GM12878 (cell line): Measurements from ENCODE around the gene RAD51B. TPM values are rescaled to one million over a fixed set of nuclear protein-coding genes. Genes with fewer than 3 reads are reported as not detected.

ENCODE experiments used
- ATAC-seq: fragments of 200-7000 bp; cut with Tn5 transposase; 3 replicates; pipeline ENCODE4 v1.9.1; 2020; ENCODE audit warnings: mild to moderate bottlenecking, moderate library complexity
- BruUV-seq: library from RNA; stranded (reverse); fragments of 400-500 nt; replicated peaks from 2 replicates; lab custom pipeline; 2021; lab: Mats Ljungman, UMichigan
- CTCF ChIA-PET: fragments of 300-600 bp; sonication (Branson Sonifier 250); formaldehyde crosslinking; extraction: SDS; loops from one replicate; lab custom pipeline; 2021; ENCODE audit warnings: inconsistent platforms; lab: Yijun Ruan, JAX
- POLR2A ChIA-PET: fragments of 350-600 bp; formaldehyde crosslinking; extraction: SDS; loops from one replicate; lab custom pipeline; 2021; ENCODE audit warnings: inconsistent platforms; lab: Charles Lee
- RAD21 ChIA-PET: fragments of 300-600 bp; sonication (Branson Sonifier 250); formaldehyde crosslinking; loops from one replicate; lab custom pipeline; 2023; ENCODE audit warnings: antibody characterized with exemption; ENCODE audit not compliant: unreplicated experiment; lab: Charles Lee
- SMC1A ChIA-PET: fragments of 300-600 bp; sonication (Branson Sonifier 250); formaldehyde crosslinking; loops from one replicate; lab custom pipeline; 2023; ENCODE audit not compliant: unreplicated experiment, uncharacterized antibody; lab: Charles Lee
- DNase-seq: peaks from one replicate; pipeline ENCODE4 v3.0.0-alpha.2; 2011; ENCODE audit warnings: low read depth, low spot score
- FAIRE-seq: peaks from 3 replicates; lab custom pipeline; 2011; peaks lifted over from hg19 to GRCh38; lab: Jason Lieb, UNC
- H2AFZ ChIP-seq: 2 replicates; pipeline ENCODE4 v1.6.0; 2011; ENCODE audit warnings: low read depth, low read length, control low read depth; ENCODE audit not compliant: control insufficient read depth
- H3K27ac ChIP-seq: 2 replicates; pipeline ENCODE4 v1.5.1; 2011; ENCODE audit warnings: control low read depth; ENCODE audit not compliant: control insufficient read depth, insufficient read depth
- H3K27me3 ChIP-seq, 2 experiments: replicated peaks in 1 of 2; 2 replicates each; pipeline versions ENCODE4 v1.6.0 to v1.6.1; 2011; ENCODE audit warnings: low read length in 1 of 2; ENCODE audit not compliant: control insufficient read depth in 2 of 2, insufficient read depth in 2 of 2
- H3K36me3 ChIP-seq, 2 experiments: 2 replicates each; pipeline ENCODE4 v1.5.1; 2011; ENCODE audit warnings: low read length in 1 of 2; ENCODE audit not compliant: control insufficient read depth in 2 of 2, insufficient read depth in 2 of 2
- H3K4me1 ChIP-seq: 2 replicates; pipeline ENCODE4 v1.6.1; 2011; ENCODE audit warnings: mild to moderate bottlenecking, low read length, moderate library complexity, mixed read lengths; ENCODE audit not compliant: control insufficient read depth, insufficient read depth
- H3K4me2 ChIP-seq: 2 replicates; pipeline ENCODE4 v1.6.0; 2011; ENCODE audit warnings: control low read depth; ENCODE audit not compliant: control insufficient read depth, insufficient read depth
- H3K4me3 ChIP-seq: fragments of 200-600 bp; sonication (generic); 2 replicates; pipeline ENCODE4 v1.5.1; 2016
- H3K79me2 ChIP-seq: 2 replicates; pipeline ENCODE4 v1.6.0; 2011; ENCODE audit warnings: low read length; ENCODE audit not compliant: control insufficient read depth, insufficient read depth
- H3K9ac ChIP-seq: 2 replicates; pipeline ENCODE4 v1.8.0; 2011; ENCODE audit warnings: low read length, control low read depth, mixed read lengths; ENCODE audit not compliant: control insufficient read depth, insufficient read depth
- H3K9me3 ChIP-seq: replicated peaks from 3 replicates; pipeline ENCODE4 v1.5.1; 2011; ENCODE audit warnings: mild to moderate bottlenecking, low read length; ENCODE audit not compliant: control insufficient read depth, insufficient read depth
- H4K20me1 ChIP-seq: 2 replicates; pipeline ENCODE4 v1.6.0; 2011; ENCODE audit not compliant: control insufficient read depth, insufficient read depth
- ASH2L ChIP-seq: fragments of 300-600, 200-600 bp; sonication (generic); IDR thresholded peaks from 2 replicates; pipeline ENCODE4 v1.6.1; 2017; ENCODE audit warnings: low read depth, mild to moderate bottlenecking, borderline replicate concordance
- BACH1 ChIP-seq: fragments of 450-650 bp; IDR thresholded peaks from 2 replicates; pipeline ENCODE4 v1.6.1; 2017; ENCODE audit warnings: mild to moderate bottlenecking, borderline replicate concordance
- BMI1 ChIP-seq: fragments of 450-650 bp; IDR thresholded peaks from 2 replicates; pipeline ENCODE4 v1.6.1; 2016; ENCODE audit warnings: mild to moderate bottlenecking, moderate library complexity, borderline replicate concordance
- KDM1A ChIP-seq: fragments of 200-600 bp; sonication (generic); IDR thresholded peaks from 2 replicates; pipeline ENCODE4 v1.6.1; 2016; ENCODE audit warnings: borderline replicate concordance
- NR2C2 ChIP-seq: IDR thresholded peaks from 2 replicates; pipeline ENCODE4 v1.6.1; 2011; ENCODE audit warnings: borderline replicate concordance, low read depth; ENCODE audit not compliant: control insufficient read depth, insufficient read length
- RAD21 ChIP-seq: IDR thresholded peaks from 2 replicates; pipeline ENCODE4 v1.6.1; 2011; ENCODE audit warnings: mild to moderate bottlenecking, low read depth, low read length, moderate library complexity; ENCODE audit not compliant: insufficient read depth
- RBBP5 ChIP-seq: fragments of 200-600 bp; sonication (generic); conservative IDR thresholded peaks from 2 replicates; pipeline ENCODE4 v1.6.1; 2016
- SIX5 ChIP-seq: IDR thresholded peaks from 2 replicates; pipeline ENCODE4 v1.6.1; 2011; ENCODE audit warnings: mild to moderate bottlenecking, low read depth, low read length, moderate library complexity; ENCODE audit not compliant: severe bottlenecking
- SP1 ChIP-seq: IDR thresholded peaks from one replicate; pipeline ENCODE4 v1.6.1; 2011; ENCODE audit warnings: low read depth, low read length
- SPI1 ChIP-seq: IDR thresholded peaks from 2 replicates; pipeline ENCODE4 v1.6.1; 2011; ENCODE audit warnings: low read depth, mild to moderate bottlenecking, low read length, moderate library complexity, borderline replicate concordance; ENCODE audit not compliant: insufficient read depth
- TARDBP ChIP-seq: IDR thresholded peaks from 2 replicates; pipeline ENCODE4 v1.6.1; 2016; ENCODE audit warnings: borderline replicate concordance
- TCF3 ChIP-seq: IDR thresholded peaks from 2 replicates; pipeline ENCODE4 v1.6.1; 2012; ENCODE audit warnings: low read depth, mild to moderate bottlenecking, low read length, borderline replicate concordance; ENCODE audit not compliant: insufficient read depth
- ZNF384 ChIP-seq: IDR thresholded peaks from 2 replicates; pipeline ENCODE4 v1.6.1; 2012; ENCODE audit warnings: low read depth, mild to moderate bottlenecking, low read length, improper control_type of control experiment, borderline replicate concordance
- WGBS: methylation state at CpG from one replicate; pipeline ENCODE4 v1.1.6; 2016; ENCODE audit warnings: low lambda C conversion rate; ENCODE audit not compliant: insufficient replicate concordance, insufficient coverage; ENCODE audit errors: missing lambda C conversion rate; 5-methylcytosine and 5-hydroxymethylcytosine counted together
- in situ Hi-C: fragments of 300-500 bp; cut with MboI; formaldehyde crosslinking; loops from 9 replicates; pipeline ENCODE4 v1.14.3; 2018; ENCODE audit warnings: mixed read lengths
- intact Hi-C: fragments of 100-400 bp; cut with micrococcal nuclease; formaldehyde crosslinking; loops from one replicate; pipeline ENCODE4 v1.14.2; 2022; ENCODE audit not compliant: unreplicated experiment
- polyA plus RNA-seq, 11 experiments: library from polyadenylated mRNA; depleted of rRNA in 4 of 11; unstranded in 6 of 11; stranded (reverse) in 5 of 11; fragments of >200 nt; fragmentation: Nextera tagmentation in 4 of 11; fragmentation: Illumina TruSeq in 1 of 11; extraction: Ambion mirVana in 4 of 11; extraction: Trizol in 1 of 11; gene quantifications; 1 replicate in 1 of 11; 2 replicates in 10 of 11; pipeline versions ENCODE4 v1.2.1 to v1.2.3, GENCODE V29; 2011 to 2016; ENCODE audit warnings: inconsistent platforms in 2 of 11, missing spikeins in 2 of 11, low read depth in 1 of 11
- total RNA-seq, 4 experiments: library from RNA; depleted of rRNA in 3 of 4; stranded (reverse); fragments of >200 nt in 3 of 4; fragmentation: Illumina TruSeq in 1 of 4; extraction: Trizol in 1 of 4; gene quantifications; 2 replicates each; pipeline versions ENCODE4 v1.2.1 to v1.2.3, GENCODE V29; 2013 to 2021
- TF ChIP-seq, protein P1 (sequence below): IDR thresholded peaks from 2 replicates; pipeline ENCODE4 v1.6.1; 2012; ENCODE audit warnings: low read depth, low read length, improper control_type of control experiment

The RAD51B gene
- total and polyA plus RNA-seq, 10 of the 15 experiments (the other 5 are each of a cell fraction or from before 2014, with no cell fraction given), result 9.8 to 26.8 (median 21.3) TPM

DNA sequence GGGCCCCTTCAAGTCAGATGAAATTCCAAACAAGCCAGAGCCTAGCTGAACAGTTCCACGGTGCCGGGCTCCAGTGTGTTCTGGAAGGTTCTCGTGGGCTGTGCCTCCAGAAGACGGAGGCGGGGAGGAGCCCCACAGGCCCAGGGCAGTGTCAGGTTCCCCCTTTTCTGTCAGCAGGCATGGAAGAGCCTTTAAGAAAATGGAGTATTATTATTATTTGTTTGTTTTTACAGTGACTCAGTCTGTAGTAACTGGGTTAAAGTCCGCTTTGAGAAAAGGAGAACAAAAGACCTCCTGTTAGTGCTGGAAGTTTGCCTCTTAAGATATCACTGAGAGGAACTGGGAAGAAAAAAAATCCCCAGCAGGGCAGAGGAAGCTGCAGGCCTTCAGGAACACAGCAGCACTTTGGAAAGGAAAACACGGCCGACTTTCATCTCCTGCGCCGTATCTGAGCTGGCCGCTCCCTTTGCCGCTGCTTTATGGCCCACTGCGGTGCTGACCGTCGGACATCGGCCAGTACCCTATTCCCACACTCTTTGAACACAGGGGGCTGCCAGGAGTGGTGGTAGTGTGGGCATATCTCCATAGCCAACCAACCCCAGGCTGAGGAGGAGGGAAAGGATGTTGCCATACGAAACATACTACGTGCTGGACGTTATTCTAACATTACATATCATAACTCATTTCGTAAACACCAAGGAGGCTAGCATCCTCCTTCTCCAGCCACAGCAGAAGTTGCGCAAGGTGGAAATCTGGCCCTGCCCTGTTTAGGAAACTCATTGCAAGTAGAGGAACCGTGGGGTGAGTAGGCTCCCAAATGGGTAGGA is 779.3 kb downstream of the RAD51B start:
- H3K4me2 ChIP-seq, result no peak overlapping the region
- no peak overlapping the region for H3K27ac ChIP-seq
- SMC1A ChIA-PET, result no interaction called here
- intact Hi-C loops, result no loop called here
- no peaks in the 10 kb centered on the region for H3K27me3 ChIP-seq
- no peak overlapping the region for H2AFZ ChIP-seq
- in situ Hi-C loops, result no loop called here
- TF ChIP-seq TARDBP, result no peak
- no peak for TF ChIP-seq RBBP5
- TF ChIP-seq BACH1, result no peak
- TF ChIP-seq BMI1, result no peak
- TF ChIP-seq ZNF384, result no peak
- no peak for TF ChIP-seq TCF3
- TF ChIP-seq KDM1A, result no peak
- no peak for TF ChIP-seq SP1
- TF ChIP-seq SPI1, result no peak
- TF ChIP-seq ASH2L, result no peak
- TF ChIP-seq NR2C2, result no peak
- no peak for TF ChIP-seq SIX5
- TF ChIP-seq, protein P1, sequence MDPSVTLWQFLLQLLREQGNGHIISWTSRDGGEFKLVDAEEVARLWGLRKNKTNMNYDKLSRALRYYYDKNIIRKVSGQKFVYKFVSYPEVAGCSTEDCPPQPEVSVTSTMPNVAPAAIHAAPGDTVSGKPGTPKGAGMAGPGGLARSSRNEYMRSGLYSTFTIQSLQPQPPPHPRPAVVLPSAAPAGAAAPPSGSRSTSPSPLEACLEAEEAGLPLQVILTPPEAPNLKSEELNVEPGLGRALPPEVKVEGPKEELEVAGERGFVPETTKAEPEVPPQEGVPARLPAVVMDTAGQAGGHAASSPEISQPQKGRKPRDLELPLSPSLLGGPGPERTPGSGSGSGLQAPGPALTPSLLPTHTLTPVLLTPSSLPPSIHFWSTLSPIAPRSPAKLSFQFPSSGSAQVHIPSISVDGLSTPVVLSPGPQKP, result no peak
- no peak for TF ChIP-seq RAD21
- no peak overlapping the region for H3K4me3 ChIP-seq
- H3K9ac ChIP-seq, result no peak overlapping the region
- no peak for ATAC-seq
- RAD21 ChIA-PET, result no interaction called here
- H3K36me3 ChIP-seq, result no peaks in the 10 kb centered on the region
- no peaks in the 10 kb centered on the region; the same call in 2 of the 3 replicates for H3K9me3 ChIP-seq
- 88% methylated on average over 22 of the region's 22 CpGs for WGBS
- H3K79me2 ChIP-seq, result no peaks in the 10 kb centered on the region
- no peaks in the 10 kb centered on the region for H4K20me1 ChIP-seq
- BruUV-seq, result no TSS peak
- POLR2A ChIA-PET, result no interaction called here
- CTCF ChIA-PET, result no interaction called here
- no peak for DNase-seq
- FAIRE-seq, result no peak
- no peaks in the 10 kb centered on the region for H3K4me1 ChIP-seq
